ENCODE results near the gene XDH.

- no peak for TF ChIP-seq CTCF (conservative IDR thresholded peaks at IDR 0.05)
- no peak for TF ChIP-seq ZFX (IDR thresholded peaks at IDR 0.05)
Measured at GRCh38 chr2:31442376-31442775, 27.8 kb upstream of the XDH start.

Measured in C4-2B (cell line).